Neutrophil (primary cell): ENCODE data around the gene CACNA1I.

Source experiments
- H3K27ac ChIP-seq: fragments of 200-600 bp; sonication (generic); 2 replicates; pipeline ENCODE4 v1.5.1; 2016; ENCODE audit warnings: mild to moderate bottlenecking, moderate library complexity
- H3K27me3 ChIP-seq: fragments of 200-600 bp; sonication (generic); 2 replicates; pipeline ENCODE4 v1.6.0; 2016; ENCODE audit warnings: mild to moderate bottlenecking
- H3K36me3 ChIP-seq: fragments of 200-600 bp; sonication (generic); 2 replicates; pipeline ENCODE4 v1.5.1; 2017
- H3K4me1 ChIP-seq, 2 experiments: fragments of 200-600 bp in 1 of 2; sonication (generic) in 1 of 2; 1 replicate in 1 of 2; 2 replicates in 1 of 2; pipeline versions ENCODE4 v1.5.1 to v1.6.1; 2013 to 2016; ENCODE audit warnings: low read depth in 1 of 2, low read length in 1 of 2, mild to moderate bottlenecking in 1 of 2, moderate library complexity in 1 of 2; ENCODE audit not compliant: control insufficient read depth in 1 of 2, insufficient read depth in 1 of 2
- H3K4me3 ChIP-seq, 2 experiments: fragments of 200-600 bp in 1 of 2; sonication (generic) in 1 of 2; 1 replicate in 1 of 2; 2 replicates in 1 of 2; pipeline ENCODE4 v1.5.1; 2013 to 2016; ENCODE audit warnings: low read depth in 1 of 2, low read length in 1 of 2, mild to moderate bottlenecking in 1 of 2, moderate library complexity in 1 of 2
- H3K9me3 ChIP-seq: fragments of 200-600 bp; sonication (generic); 2 replicates; pipeline ENCODE4 v1.5.1; 2016
- CTCF ChIP-seq: fragments of 200-600 bp; sonication (generic); IDR thresholded peaks from 2 replicates; pipeline ENCODE4 v1.5.1; 2016; ENCODE audit warnings: antibody characterized with exemption

The CACNA1I gene

GRCh38 chr22:39677967-39678366 is 107.4 kb downstream of the CACNA1I start:
- no peaks in the 10 kb centered on the region for H3K4me1 ChIP-seq
- no peak overlapping the region for H3K27ac ChIP-seq
- H3K27me3 ChIP-seq = peaks cover 40% of the 10 kb centered on the region
- H3K4me3 ChIP-seq = no peak overlapping the region
- H3K36me3 ChIP-seq = no peaks in the 10 kb centered on the region
- TF ChIP-seq CTCF = no peak
- H3K9me3 ChIP-seq = no peaks in the 10 kb centered on the region

- H3K4me3 ChIP-seq = no peak overlapping the region
- H3K4me1 ChIP-seq = no peaks in the 10 kb centered on the region
- peaks cover 46% of the 10 kb centered on the region for H3K27me3 ChIP-seq
- H3K9me3 ChIP-seq = no peaks in the 10 kb centered on the region
- no peaks in the 10 kb centered on the region for H3K36me3 ChIP-seq
- no peak for TF ChIP-seq CTCF
- no peak overlapping the region for H3K27ac ChIP-seq
Observed at GRCh38 chr22:39678862-39679490, 108.4 kb downstream of the CACNA1I start.

GRCh38 chr22:39679652-39680051 is 109.1 kb downstream of the CACNA1I start:
- Histone ChIP-seq H3K9me3 (no peaks in the 10 kb centered on the region), H3K4me3 (no peak overlapping the region), H3K27me3 (peaks cover 47% of the 10 kb centered on the region), H3K27ac (no peak overlapping the region), H3K4me1 (no peaks in the 10 kb centered on the region), H3K36me3 (no peaks in the 10 kb centered on the region)
- TF ChIP-seq CTCF = no peak

- TF ChIP-seq CTCF = no peak
Observed at GRCh38 chr22:39680486-39680885, 109.9 kb downstream of the CACNA1I start.

GRCh38 chr22:39681038-39681861 is 110.7 kb downstream of the CACNA1I start:
- Histone ChIP-seq H3K4me3 (no peak overlapping the region), H3K27ac (no peak overlapping the region), H3K4me1 (no peaks in the 10 kb centered on the region), H3K9me3 (no peaks in the 10 kb centered on the region), H3K27me3 (peaks cover 50% of the 10 kb centered on the region), H3K36me3 (no peaks in the 10 kb centered on the region)
- TF ChIP-seq CTCF = no peak

More at GRCh38 chr22:39680486-39680885, 109.9 kb downstream of the CACNA1I start:
- Histone ChIP-seq H3K4me1 (no peaks in the 10 kb centered on the region), H3K9me3 (no peaks in the 10 kb centered on the region), H3K27me3 (peaks cover 50% of the 10 kb centered on the region), H3K4me3 (no peak overlapping the region), H3K27ac (no peak overlapping the region), H3K36me3 (no peaks in the 10 kb centered on the region)
